ENCODE data around the gene NOX4.
"Not testable (repeated sequence)": the region's sequence is repeated elsewhere in the genome, so short reads cannot be mapped to it uniquely, and the experiment has no call there.

DNA sequence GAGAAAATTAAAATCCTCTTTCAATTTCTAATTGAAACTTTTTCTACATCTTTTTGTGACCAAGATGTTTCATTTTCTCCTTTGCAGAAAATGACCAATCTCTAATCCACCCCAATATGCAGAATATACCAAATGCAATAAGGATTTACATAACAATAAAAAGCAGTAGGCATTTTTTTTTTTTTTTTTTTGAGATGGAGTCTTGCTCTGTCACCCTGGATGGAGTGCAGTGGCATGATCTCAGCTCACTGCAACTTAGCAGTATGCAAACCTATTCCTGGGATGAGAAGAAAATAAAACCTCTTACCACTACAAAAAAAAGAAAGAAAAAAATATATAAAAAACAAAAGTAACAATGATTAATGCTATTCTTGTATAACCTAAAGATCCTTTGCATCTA is 132.0 kb downstream of the NOX4 start:
- TF ChIP-seq, protein P1, sequence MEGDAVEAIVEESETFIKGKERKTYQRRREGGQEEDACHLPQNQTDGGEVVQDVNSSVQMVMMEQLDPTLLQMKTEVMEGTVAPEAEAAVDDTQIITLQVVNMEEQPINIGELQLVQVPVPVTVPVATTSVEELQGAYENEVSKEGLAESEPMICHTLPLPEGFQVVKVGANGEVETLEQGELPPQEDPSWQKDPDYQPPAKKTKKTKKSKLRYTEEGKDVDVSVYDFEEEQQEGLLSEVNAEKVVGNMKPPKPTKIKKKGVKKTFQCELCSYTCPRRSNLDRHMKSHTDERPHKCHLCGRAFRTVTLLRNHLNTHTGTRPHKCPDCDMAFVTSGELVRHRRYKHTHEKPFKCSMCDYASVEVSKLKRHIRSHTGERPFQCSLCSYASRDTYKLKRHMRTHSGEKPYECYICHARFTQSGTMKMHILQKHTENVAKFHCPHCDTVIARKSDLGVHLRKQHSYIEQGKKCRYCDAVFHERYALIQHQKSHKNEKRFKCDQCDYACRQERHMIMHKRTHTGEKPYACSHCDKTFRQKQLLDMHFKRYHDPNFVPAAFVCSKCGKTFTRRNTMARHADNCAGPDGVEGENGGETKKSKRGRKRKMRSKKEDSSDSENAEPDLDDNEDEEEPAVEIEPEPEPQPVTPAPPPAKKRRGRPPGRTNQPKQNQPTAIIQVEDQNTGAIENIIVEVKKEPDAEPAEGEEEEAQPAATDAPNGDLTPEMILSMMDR (IDR thresholded peaks at IDR 0.05; ENCODE audit: low read depth, low read length, poor library complexity, severe bottlenecking): not testable (repeated sequence)
- TF ChIP-seq EZH2phosphoT487 (IDR thresholded peaks at IDR 0.05; ENCODE audit: borderline replicate concordance, low read length): not testable (repeated sequence)

Data from DOHH2 (cell line).